Embryonic facial prominence (tissue), 1 donor: ENCODE measurements around the gene KMT2C.

Experiments
- DNase-seq: peaks from one replicate; pipeline ENCODE4 v3.0.0-alpha.2; 2016; ENCODE audit errors: extremely low spot score

Gene KMT2C

DNA sequence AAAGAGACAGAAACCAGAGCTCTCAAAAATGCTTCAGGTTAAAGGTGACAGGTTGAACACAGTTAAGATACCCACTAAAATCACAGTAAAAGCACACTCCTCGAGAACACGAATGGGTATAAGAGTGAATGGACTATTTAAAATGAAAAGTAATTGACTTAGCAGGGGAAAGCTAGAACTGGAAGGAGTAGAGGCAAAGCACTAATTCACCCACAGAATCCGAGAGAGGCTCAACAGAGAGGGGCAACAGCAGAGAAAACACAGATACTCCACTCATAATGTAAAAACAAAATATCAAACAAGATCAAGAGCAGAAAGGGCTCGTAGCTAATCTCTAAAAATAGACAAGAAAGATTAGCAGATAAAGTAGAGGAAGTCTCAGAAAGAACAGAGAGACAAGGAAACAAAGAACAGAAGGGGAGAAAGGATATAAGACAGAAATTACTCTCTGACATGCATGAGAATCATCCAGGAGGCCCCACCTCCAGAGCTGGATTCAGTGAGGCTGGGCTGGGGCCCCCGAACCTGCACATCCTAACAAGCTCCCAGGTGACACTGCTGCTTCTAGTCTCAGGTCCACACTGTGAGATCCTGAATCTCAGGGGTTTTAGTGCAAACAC is 292.7 kb downstream of the KMT2C start:
- DNase-seq, result no peak

DNA sequence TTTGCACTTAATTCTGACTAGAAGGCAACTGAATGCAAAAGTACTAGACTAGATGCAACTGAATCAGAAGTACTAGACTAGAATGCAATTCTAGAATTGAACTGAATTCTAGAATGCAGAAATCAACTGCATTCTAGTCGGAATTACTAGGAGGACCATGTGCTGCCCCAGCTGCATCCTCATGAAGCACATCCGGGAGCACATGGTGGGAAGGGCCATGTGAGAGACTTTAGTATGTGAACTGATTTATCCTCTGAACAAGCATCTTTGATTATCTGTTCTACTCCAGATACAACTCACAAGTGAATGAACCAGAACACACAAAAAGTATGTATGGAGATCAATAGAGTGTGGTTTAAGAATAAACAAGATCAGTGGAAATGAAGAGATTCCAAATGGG is 295.2 kb downstream of the KMT2C start:
- DNase-seq, result no peak

DNA sequence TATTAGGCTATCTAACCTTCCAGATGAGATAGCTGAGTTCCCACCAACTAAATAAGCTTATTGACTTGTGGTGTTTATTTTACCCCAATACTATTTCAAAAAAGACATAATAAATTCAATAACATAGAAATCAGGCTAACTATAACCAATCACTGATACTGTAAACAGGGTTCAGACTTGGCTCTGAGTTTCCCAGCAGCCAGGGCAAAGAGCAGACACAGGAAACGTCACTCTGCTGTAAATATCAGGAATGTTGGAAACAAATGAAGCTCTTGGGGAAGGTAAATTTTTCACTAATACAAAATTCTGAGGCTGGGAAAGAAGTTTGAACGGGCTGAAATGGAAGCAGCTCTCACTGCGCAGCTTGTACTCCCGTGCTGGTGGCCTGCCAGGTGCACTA is 295.7 kb downstream of the KMT2C start:
- no peak for DNase-seq

DNA sequence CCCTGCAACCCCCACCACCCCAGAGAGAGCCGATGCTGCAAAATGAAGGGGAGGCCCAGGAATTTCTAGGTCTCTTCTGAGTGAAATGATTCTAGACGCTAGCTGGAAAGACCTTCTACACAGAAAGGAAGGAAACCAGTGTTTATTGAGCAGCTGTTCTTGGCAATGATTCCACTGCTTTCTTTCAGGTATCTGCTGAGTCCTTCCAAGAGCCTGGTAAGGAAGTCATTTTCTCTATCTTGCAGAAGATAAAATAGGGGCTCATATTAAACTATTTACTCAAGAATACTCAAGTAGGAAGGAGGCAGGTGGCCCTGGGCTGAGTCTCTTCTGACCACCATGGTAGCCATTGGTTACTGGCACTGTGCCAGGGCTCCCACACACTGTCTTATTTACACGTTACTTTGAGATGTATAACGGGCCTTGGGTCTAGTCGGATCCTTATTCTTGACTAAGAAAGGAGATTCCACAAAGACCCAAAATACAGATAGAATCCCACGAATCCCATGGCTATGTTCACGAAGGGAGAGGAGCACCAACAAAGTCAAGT is 298.3 kb downstream of the KMT2C start:
- DNase-seq, result no peak

DNA sequence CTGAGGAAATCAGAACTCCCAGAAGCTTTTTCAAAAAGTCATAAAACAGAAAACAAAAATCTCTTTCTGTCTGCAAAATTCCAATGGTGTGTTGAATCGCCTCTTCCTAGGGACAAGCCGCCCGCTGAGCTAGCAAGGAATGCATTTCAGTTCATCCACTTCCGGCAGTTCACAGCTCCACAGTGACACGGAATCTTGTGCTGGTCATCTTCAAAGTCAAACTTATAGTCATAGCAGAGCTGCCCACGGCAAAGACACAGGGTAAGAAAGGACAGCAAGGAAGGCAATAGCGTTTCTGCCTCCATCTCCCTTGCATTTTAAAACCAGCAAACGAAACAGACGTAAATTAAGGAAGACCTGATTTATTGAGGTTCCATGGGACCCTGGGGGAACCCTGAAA is 299.1 kb downstream of the KMT2C start:
- no peak for DNase-seq

DNA sequence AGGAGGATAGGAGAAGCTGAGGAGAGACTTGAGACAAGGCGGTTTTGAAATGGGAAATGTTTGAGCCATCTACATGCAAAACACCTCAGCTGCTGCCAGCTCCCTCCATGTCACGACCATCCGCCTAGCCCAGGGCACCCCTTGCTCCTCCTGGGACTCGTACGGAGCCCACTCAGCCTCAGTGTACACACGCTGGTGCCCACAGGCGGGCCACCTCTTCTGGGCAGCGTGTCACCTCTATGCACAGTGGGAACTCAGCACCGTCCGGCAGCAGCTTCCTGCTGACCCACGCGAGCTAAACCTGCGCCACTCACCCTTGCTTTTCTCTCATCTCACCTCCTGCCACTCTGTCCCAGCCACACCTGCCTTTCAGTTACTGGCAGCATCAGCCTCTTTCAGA is 302.0 kb downstream of the KMT2C start:
- no peak for DNase-seq

DNA sequence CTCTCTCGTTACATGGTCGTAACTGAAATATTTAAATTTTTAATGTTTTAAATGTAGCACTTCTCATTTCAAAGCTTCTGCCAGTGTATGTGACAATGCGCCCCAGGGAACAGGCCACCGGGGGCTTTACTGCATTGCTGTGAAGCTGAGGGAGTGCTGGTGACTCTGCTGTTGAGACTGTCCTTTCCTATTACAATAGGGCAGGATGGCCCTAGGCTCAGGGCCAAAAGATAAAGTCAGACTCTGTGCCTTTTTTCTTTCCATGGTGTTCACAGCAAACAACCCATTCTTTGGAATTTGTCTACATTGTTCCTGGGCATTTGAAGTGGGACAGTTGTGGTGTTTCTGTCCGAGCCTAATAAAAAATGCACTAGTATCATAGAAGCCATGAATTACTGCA is 303.0 kb downstream of the KMT2C start:
- DNase-seq, result no peak

DNA sequence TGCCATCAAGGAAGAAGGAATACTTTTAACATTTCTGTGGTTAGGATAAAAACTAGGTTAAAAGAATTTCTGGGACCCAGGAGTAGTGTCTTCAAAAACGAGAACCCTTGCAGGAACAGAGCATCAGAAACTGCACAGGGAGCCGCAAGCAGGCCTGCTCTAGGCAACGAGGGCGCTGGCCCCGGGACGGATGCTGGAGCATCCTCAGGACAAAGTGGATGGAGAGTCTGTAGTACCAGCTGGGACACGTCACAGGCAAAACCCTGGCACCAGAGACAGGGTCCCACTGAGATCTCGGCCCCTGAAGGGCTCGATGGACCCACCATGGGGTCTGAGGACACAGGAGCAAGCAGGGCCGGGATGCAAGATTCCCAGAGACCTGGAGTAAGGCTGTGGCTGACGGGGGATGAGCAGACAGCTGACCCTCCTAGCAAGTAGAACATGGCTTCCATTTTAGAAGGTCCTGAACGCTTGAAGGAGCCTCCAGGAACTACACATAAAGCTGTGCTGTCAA is 303.8 kb downstream of the KMT2C start:
- no peak for DNase-seq

DNA sequence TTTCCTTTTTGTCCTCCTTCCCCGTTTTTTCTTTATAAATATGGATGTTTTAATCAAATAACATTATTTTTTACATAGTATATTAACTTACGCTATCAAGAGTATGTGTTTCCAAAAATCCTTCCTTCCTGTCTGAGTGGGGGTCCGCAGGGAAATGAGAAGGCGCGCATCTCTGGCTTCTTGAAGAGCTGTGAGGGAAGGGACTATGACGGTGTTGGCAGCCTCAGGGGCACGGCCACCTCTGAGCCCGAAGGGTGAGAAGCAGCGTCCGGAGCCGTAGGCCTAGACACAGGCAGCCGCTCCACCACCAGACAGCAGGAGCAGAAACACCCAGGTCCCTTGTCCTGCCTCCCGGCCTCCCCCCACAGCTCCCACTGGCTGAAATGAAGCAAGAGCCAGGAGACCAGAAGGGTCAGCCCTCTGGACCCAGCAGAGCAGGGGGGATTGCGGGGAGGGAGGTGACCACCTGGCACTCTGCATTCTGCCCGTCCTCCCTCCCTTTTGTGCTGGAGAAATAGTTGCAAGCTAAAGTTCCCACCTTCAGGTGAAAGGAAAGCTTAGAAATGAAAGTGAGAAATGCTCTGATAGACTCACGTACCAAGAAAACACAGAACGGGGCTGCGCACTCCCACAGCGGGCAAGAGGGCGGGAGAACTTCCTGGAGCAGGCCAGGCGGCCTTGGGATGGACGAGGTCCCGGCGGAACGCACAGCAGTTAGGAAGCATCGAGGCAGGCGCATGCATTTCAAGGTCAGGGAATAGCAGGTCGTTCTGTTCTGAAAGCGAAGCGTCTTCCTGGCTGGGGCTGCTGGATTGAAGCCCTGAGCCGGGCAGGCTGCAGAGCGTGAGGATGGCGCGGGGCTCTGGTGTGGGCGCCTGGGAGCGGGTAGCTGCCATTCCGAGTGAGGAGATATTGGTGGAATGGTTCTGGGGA is 304.9 kb downstream of the KMT2C start:
- no peak for DNase-seq

DNA sequence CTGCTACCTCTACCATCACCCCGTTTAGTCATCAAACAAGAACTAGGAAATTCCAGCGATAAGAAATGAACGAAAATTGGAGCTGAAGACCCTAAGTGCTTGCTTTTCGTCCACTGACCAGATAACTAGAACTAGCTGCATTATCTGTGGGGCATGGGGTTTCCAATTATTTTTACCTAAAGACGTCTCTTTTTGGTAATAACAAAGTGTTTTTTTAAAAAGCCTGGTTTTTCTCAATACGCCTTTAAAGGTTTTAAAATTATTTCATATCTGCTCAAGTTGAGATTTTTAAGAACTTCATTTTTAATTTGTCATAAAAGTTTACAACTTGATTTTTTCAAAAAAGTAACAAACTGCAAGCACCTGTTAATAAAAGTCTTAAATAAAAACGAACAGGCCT is 306.1 kb downstream of the KMT2C start:
- DNase-seq, result no peak

DNA sequence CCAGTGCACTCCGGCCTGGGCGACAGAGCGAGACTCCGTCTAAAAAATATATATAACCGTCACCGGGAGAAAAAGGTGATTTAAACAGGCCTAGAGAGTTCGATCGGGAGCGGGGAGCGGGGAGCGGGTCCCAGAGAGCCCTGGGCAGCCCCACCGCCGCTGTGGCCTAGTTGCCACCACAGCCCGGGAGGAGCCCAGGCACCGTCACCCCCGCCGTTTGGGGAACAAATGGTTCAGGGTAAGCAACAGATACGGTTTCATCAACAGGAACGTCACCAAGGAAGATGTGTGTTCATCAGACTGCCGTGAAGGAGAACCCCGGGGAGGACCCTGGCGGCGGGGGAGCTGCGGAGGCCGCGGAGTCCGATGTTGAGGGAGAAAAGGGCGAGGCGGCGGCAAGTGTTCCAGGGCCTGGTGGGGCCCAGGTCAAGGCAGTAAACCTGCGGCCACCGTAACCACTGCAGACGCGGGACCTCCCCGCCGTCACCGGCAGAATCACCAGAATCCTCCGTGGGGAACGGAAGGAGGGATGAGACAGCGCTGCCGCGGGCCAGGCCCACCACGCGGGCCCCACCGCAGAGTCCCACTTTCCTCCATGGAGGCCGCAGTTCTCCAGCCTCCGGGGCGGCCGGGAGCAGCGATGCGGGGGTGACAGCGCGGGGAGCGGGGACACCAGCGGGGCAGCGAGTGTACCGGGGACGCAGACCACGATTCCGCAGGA is 306.9 kb downstream of the KMT2C start:
- no peak for DNase-seq

DNA sequence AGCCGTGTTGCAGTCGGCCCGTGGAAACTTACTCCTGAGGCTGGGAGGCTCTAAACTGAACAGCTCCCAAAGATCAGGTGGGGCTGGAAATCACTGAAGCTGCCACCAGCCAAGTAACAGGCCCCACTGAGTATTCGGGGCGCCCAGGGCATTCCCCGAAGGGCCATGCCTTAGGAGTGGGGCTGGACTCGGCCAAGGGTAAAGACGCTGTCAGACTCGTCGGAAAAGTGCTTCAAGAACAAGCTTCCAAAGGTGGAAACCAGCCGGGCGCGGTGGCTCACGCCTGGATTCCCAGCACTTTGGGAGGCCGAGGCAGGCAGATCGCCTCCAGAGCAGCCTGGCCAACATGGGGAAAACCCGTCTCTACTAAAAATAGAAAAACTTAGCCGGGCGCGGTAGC is 307.6 kb downstream of the KMT2C start:
- DNase-seq, result no peak

DNA sequence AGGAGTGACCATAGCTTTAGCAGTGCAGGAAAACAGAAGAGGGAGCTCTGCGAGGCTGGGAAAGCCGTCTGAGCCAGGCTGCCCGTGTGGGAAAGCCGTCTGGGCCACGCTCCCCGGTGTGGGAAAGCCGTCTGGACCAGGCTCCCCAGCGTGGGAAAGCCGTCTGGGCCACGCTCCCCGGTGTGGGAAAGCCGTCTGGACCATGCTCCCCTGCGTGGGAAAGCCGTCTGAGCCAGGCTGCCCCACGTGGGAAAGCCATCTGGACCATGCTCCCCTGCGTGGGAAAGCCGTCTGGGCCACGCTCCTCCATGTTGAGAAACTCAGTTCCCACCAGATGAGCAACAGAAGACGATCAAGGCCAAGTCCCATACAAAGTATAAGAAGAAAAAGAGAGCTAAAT is 308.6 kb downstream of the KMT2C start:
- DNase-seq, result no peak

DNA sequence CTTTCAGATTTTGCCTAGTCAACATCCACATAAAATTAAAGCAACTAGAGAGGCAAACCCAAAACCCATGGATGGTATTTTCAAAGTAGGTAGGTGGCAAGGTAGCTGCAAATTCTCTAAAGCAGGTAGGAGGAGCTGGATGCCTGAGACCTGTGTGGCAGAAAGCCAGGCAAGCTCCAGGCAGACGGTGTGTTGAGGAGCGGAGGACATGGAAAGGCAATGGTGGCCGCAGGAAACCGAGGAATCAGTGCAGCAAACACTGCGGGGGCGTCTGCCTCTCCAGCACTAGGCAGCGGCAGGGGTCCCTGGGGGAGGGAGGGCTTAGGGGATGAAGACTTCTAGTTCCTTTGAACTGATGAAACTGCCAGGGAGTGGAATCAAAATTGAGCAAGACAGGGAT is 309.1 kb downstream of the KMT2C start:
- DNase-seq, result no peak

DNA sequence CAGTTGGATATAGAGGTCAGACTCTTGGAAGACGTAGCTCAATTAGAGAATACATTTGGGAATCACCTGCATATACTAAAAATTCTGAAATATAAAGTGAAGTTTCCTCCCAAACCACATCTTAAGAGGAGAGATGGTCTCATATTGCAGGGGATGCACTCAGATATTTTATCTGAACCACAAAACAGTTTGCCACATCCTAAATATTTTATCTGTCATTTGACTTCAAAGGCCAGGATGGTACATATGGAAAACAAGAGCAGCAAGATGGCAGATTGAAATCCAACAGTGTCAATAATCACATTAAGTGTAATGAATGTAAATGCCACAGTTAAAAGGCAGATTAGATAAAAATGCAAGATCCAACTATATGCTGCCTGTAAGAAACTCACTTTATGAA is 313.3 kb downstream of the KMT2C start:
- DNase-seq, result no peak

DNA sequence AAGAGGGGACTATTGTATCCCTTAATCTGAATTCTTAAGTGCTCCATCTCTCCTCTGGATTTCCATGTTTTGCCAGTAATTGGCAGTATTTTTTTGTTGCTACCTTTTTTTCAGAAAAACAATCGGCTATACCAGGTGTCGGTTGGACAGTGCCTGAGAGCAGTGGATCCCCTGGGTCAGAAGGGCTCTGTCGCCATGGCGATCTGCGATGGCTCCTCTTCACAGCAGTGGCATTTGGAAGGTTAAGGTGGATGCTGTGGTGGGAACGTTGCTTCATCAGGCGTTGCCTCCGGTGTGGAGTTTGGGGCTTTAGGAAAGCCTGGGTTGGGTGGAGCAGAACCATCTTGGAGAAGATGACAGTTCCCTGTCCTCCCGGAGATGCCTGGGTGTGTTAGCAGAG is 314.4 kb downstream of the KMT2C start:
- DNase-seq, result no peak

DNA sequence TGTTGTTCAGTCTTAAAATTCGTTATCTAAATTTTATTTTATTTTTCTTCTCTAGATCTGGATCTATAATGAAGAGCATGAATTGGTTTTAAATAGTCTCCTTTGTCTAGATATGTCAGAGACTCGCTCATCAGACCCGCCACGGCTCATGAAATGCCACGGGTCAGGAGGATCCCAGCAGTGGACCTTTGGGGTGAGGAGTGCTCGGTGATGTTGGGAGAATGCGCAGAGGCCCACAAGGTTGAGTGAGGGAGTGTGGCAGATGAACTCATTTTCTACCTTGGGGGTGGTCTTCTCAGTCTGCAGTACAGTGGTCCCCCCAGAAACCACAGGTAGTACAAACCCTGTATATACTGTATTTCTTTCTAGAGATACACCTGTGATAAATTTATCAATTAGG is 315.0 kb downstream of the KMT2C start:
- no peak for DNase-seq

DNA sequence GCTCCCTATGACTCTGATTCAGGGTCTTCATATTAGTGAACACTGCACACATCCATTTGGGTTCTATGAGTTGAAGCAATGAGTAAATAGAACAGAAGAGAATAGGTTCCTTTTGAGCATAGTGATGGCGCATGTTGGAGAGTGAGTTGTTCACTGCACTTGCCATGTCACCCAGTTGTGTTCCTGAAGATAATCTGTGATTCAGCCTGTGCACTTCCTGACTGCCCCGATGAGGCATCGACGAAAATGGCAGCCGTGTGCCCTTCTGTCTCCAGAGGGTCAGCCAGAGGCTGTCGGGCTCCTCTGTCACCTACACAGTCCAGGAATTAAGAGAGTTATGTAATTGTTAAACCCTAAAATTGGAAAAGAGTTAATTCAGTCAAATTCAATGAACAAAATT is 315.6 kb downstream of the KMT2C start:
- no peak for DNase-seq

DNA sequence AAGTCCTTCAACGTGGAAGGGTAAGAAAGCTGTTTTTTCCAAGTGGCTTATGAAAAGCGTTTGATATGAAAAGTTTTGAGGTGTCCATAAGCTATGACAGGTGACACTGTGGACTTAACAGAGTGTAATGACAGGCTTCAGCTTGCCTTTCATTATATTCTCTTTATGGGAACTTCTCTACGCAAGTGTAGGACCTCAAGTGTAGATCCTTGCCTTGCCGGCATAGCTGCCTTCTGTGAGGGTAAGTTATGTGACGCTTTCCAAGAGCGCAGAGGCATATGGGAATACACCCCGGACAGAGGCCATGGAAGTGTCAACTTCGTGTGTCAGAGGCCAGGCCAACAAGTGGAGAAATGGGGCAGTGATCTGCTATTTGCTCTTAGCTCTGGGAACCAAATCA is 318.4 kb downstream of the KMT2C start:
- no peak for DNase-seq

DNA sequence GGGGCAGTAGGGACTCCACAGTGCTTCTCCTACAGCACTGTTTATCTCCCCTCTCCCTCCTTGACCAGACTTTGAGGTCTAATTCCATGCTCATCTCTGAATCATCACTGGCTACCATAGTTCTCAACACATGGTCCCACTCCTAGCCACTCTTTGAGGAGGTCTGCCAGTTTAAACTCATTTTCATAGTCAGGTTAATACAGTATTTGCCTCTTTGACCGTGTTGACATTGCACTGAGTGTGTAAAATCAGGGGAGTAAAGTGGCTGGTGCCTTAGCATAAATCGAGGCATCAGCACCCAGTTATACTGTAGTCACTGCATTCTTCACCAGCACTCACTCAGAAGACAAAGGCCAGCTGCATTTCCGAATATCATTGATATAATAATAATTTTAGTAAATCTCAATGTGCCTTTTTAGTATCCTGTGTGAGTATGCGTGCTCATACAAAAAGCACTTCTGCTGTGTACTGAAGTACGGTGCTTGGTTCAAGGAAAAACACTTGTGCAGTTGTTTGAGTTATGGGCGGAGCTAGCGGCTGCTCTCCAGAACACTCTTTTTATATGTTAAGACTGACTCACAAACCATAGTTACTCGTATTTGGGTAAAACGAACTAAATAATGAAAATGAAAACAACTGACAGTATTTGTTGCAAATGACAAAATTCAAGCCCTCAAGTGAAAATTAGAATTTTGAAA is 320.6 kb downstream of the KMT2C start:
- DNase-seq, result no peak

DNA sequence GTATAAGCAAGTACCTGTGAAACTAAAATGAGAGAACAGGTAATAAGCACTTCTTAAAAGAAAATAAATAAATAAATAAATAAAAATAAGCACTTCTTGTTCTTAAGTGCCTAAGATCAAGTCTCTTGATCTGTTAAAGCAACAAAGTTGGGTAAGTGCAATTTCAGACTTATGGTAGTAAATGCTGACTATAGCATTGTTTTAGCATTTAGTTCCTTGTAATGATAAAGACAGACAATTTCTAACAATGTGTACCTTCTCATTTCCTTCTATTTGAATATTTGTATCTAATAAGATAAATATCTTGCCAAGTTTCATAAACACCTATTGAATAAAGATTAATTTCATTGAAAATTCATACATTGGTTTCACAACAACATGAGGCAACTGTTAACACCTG is 323.0 kb downstream of the KMT2C start:
- no peak for DNase-seq

DNA sequence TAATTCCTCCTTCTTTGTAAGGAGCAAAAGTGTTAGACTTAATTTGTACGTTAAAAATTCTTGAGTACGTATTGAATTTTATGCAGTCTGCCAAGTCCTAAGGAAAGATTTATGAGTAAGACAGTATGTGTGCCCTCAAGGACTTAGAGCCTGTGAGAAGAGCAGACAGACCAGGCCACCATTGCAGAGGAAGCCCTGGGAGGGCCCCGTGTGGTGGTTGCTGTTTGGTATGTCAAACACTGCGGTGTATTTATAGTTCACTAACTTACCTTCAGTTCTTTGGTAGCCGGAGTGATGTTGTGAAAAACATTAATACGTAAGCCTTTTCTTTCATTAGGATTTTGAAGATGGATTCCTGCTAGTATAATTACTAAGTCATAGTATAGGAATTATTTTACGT is 327.4 kb downstream of the KMT2C start:
- no peak for DNase-seq
